Astrocyte (in vitro differentiated cells and primary cell): Measurements from ENCODE around the gene PLSCR2. TPM values are rescaled to one million over a fixed set of nuclear protein-coding genes. Genes with fewer than 3 reads are reported as not detected.
"Not testable (repeated sequence)": the region's sequence is repeated elsewhere in the genome, so short reads cannot be mapped to it uniquely, and the experiment has no call there.

Experiments
- DNase-seq: peaks from one replicate; pipeline ENCODE4 v3.0.0-alpha.2; 2010; ENCODE audit warnings: low read depth
- FAIRE-seq: peaks from 2 replicates; lab custom pipeline; 2011; peaks lifted over from hg19 to GRCh38; lab: Jason Lieb, UNC
- H2AFZ ChIP-seq: 2 replicates; pipeline ENCODE4 v1.6.0; 2012; ENCODE audit warnings: low read depth, low read length, inconsistent platforms
- H3K27ac ChIP-seq: 2 replicates; pipeline ENCODE4 v1.5.1; 2011; ENCODE audit warnings: low read depth, low read length, inconsistent platforms
- H3K27me3 ChIP-seq: 2 replicates; pipeline ENCODE4 v1.6.0; 2011; ENCODE audit warnings: low read length, inconsistent platforms; ENCODE audit not compliant: insufficient read depth
- H3K36me3 ChIP-seq: 2 replicates; pipeline ENCODE4 v1.5.1; 2011; ENCODE audit warnings: low read length, inconsistent platforms; ENCODE audit not compliant: insufficient read depth
- H3K4me1 ChIP-seq: 2 replicates; pipeline ENCODE4 v1.5.1; 2011; ENCODE audit warnings: low read length, inconsistent platforms; ENCODE audit not compliant: insufficient read depth
- H3K4me2 ChIP-seq: 2 replicates; pipeline ENCODE4 v1.6.0; 2012; ENCODE audit warnings: low read length, inconsistent platforms
- H3K4me3 ChIP-seq: 2 replicates; pipeline ENCODE4 v1.5.1; 2011; ENCODE audit warnings: low read depth, mild to moderate bottlenecking, low read length, inconsistent platforms; ENCODE audit not compliant: insufficient read depth
- H3K79me2 ChIP-seq: 2 replicates; pipeline ENCODE4 v1.6.0; 2012; ENCODE audit warnings: mild to moderate bottlenecking, low read length, inconsistent platforms; ENCODE audit not compliant: insufficient read depth
- H3K9ac ChIP-seq: 2 replicates; pipeline ENCODE4 v1.6.0; 2012; ENCODE audit warnings: mild to moderate bottlenecking, low read length, inconsistent platforms
- H3K9me3 ChIP-seq: 2 replicates; pipeline ENCODE4 v1.5.1; 2012; ENCODE audit warnings: low read depth, mild to moderate bottlenecking, low read length, inconsistent platforms; ENCODE audit not compliant: insufficient read depth
- H4K20me1 ChIP-seq: 2 replicates; pipeline ENCODE4 v1.6.0; 2012; ENCODE audit warnings: low read length, inconsistent platforms; ENCODE audit not compliant: insufficient read depth
- H3K27ac Mint-ChIP-seq: one replicate; pipeline ENCODE4 v1.8.0; 2021; ENCODE audit warnings: mild to moderate bottlenecking, mixed read lengths; ENCODE audit not compliant: unreplicated experiment
- H3K27me3 Mint-ChIP-seq: one replicate; pipeline ENCODE4 v1.8.0; 2021; ENCODE audit warnings: low read depth, mixed read lengths; ENCODE audit not compliant: unreplicated experiment
- H3K36me3 Mint-ChIP-seq: one replicate; pipeline ENCODE4 v1.8.0; 2021; ENCODE audit warnings: low read depth, mixed read lengths; ENCODE audit not compliant: unreplicated experiment
- H3K4me1 Mint-ChIP-seq: one replicate; pipeline ENCODE4 v1.8.0; 2021; ENCODE audit warnings: low read depth, mixed read lengths; ENCODE audit not compliant: unreplicated experiment
- H3K4me3 Mint-ChIP-seq: one replicate; pipeline ENCODE4 v1.8.0; 2021; ENCODE audit warnings: mild to moderate bottlenecking, moderate library complexity, mixed read lengths; ENCODE audit not compliant: unreplicated experiment
- H3K9me3 Mint-ChIP-seq: one replicate; pipeline ENCODE4 v1.8.0; 2021; ENCODE audit warnings: mild to moderate bottlenecking, mixed read lengths; ENCODE audit not compliant: unreplicated experiment
- EZH2 ChIP-seq: IDR thresholded peaks from 2 replicates; pipeline ENCODE4 v1.6.1; 2012; ENCODE audit warnings: mild to moderate bottlenecking, low read length, inconsistent platforms; ENCODE audit not compliant: insufficient read depth
- total RNA-seq: library from RNA; stranded (reverse); gene quantifications from 2 replicates; pipeline ENCODE4 v1.2.1, GENCODE V29; 2021
- TF ChIP-seq, protein P1 (sequence below): IDR thresholded peaks from 2 replicates; pipeline ENCODE4 v1.5.1; 2011; ENCODE audit warnings: low read depth, mild to moderate bottlenecking, inconsistent platforms, low read length, moderate library complexity; ENCODE audit not compliant: insufficient read depth

Gene PLSCR2
- total RNA-seq, 1 donor from 2014 or later: not detected

- no peak for TF ChIP-seq EZH2
- TF ChIP-seq, protein P1, sequence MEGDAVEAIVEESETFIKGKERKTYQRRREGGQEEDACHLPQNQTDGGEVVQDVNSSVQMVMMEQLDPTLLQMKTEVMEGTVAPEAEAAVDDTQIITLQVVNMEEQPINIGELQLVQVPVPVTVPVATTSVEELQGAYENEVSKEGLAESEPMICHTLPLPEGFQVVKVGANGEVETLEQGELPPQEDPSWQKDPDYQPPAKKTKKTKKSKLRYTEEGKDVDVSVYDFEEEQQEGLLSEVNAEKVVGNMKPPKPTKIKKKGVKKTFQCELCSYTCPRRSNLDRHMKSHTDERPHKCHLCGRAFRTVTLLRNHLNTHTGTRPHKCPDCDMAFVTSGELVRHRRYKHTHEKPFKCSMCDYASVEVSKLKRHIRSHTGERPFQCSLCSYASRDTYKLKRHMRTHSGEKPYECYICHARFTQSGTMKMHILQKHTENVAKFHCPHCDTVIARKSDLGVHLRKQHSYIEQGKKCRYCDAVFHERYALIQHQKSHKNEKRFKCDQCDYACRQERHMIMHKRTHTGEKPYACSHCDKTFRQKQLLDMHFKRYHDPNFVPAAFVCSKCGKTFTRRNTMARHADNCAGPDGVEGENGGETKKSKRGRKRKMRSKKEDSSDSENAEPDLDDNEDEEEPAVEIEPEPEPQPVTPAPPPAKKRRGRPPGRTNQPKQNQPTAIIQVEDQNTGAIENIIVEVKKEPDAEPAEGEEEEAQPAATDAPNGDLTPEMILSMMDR: no peak
- DNase-seq (peak; percentile 82), FAIRE-seq (peak; percentile 9)
- Histone ChIP-seq H3K36me3 (no peaks in the 10 kb centered on the region), H3K27me3 (no peaks in the 10 kb centered on the region), H3K9me3 (no peaks in the 10 kb centered on the region), H3K4me2 (peak overlapping the region; percentile 44), H3K4me1 (peaks cover 17% of the 10 kb centered on the region), H3K27ac (peak overlapping the region; percentile 39), H3K79me2 (no peaks in the 10 kb centered on the region), H4K20me1 (no peaks in the 10 kb centered on the region), H2AFZ (no peak overlapping the region), H3K9ac (no peak overlapping the region), H3K4me3 (no peak overlapping the region)
- no peak overlapping the region for H3K4me3 Mint-ChIP-seq
- H3K27ac Mint-ChIP-seq: peak overlapping the region; percentile 94
- peaks cover 27% of the 10 kb centered on the region for H3K4me1 Mint-ChIP-seq
- H3K27me3 Mint-ChIP-seq: no peaks in the 10 kb centered on the region
- H3K9me3 Mint-ChIP-seq: no peaks in the 10 kb centered on the region
- no peaks in the 10 kb centered on the region for H3K36me3 Mint-ChIP-seq
These were observed 47.3 kb downstream of the PLSCR2 start for GRCh38 chr3:146421819-146422759.

DNA sequence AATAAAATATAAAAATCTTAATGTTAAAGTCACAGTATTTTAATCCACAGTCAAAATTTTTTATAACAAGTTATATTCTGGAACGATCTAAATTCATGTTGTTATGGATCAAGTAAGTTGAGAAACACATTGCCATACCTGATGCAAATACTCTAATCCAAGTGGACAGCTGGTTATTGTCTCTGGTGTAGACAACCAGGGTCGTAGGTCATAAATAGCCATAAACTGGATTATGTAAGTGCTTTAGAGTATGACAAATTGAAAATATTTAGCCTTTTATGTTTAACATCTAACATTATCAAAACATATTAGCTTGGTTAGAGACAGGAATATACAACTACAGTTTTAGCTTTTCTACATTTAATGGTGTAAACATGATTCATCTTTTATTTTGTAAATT is 53.0 kb downstream of the PLSCR2 start:
- no peak for FAIRE-seq
- Histone ChIP-seq H3K4me2 (no peak overlapping the region), H3K27ac (no peak overlapping the region), H3K27me3 (no peaks in the 10 kb centered on the region), H3K4me3 (no peak overlapping the region), H3K9ac (no peak overlapping the region), H3K79me2 (no peaks in the 10 kb centered on the region), H4K20me1 (no peaks in the 10 kb centered on the region), H3K4me1 (peaks cover under 1% of the 10 kb centered on the region), H3K9me3 (peaks cover 3% of the 10 kb centered on the region), H2AFZ (no peak overlapping the region), H3K36me3 (no peaks in the 10 kb centered on the region)
- H3K9me3 Mint-ChIP-seq: peaks cover 10% of the 10 kb centered on the region
- H3K4me3 Mint-ChIP-seq: no peak overlapping the region
- H3K36me3 Mint-ChIP-seq: peaks cover 3% of the 10 kb centered on the region
- H3K27me3 Mint-ChIP-seq: no peaks in the 10 kb centered on the region
- TF ChIP-seq, protein P1: no peak
- no peak for TF ChIP-seq EZH2
- H3K4me1 Mint-ChIP-seq: peaks cover 7% of the 10 kb centered on the region
- no peak overlapping the region for H3K27ac Mint-ChIP-seq
- DNase-seq: no peak

- Histone ChIP-seq H3K4me2 (no peak overlapping the region), H4K20me1 (no peaks in the 10 kb centered on the region), H3K4me1 (no peaks in the 10 kb centered on the region), H2AFZ (no peak overlapping the region), H3K79me2 (no peaks in the 10 kb centered on the region), H3K27me3 (no peaks in the 10 kb centered on the region), H3K9me3 (peaks cover 3% of the 10 kb centered on the region), H3K27ac (no peak overlapping the region), H3K36me3 (no peaks in the 10 kb centered on the region), H3K4me3 (no peak overlapping the region), H3K9ac (no peak overlapping the region)
- no peak for FAIRE-seq
- H3K27me3 Mint-ChIP-seq: no peaks in the 10 kb centered on the region
- H3K4me1 Mint-ChIP-seq: peaks cover 1% of the 10 kb centered on the region
- H3K9me3 Mint-ChIP-seq: peaks cover 15% of the 10 kb centered on the region
- DNase-seq: no peak
- H3K4me3 Mint-ChIP-seq: no peak overlapping the region
- peaks cover 3% of the 10 kb centered on the region for H3K36me3 Mint-ChIP-seq
- peak overlapping the region; percentile 44 for H3K27ac Mint-ChIP-seq
- TF ChIP-seq EZH2: no peak
- TF ChIP-seq, protein P1: no peak
These were observed 55.4 kb downstream of the PLSCR2 start for GRCh38 chr3:146414010-146414409.

DNA sequence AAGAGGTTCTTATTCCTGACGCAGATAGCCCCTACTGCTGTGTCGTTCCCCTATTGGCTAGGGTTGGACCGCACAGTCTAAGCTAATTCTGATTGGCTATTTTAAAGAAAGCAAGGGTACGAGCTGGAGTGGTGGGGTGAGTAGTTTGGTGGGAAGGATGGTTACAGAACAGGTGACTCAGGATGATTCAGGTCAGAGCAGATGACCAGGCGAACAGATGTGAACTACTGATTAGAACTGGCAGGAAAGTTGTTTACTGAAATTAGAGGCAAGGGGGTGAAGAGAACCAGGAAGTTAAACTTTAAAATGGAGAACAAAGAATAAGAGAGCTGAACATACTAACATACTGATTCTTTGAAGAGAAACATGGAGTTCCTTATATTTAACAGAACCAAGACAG is 56.6 kb downstream of the PLSCR2 start:
- peaks cover 15% of the 10 kb centered on the region for H3K9me3 Mint-ChIP-seq
- H3K27ac Mint-ChIP-seq, H3K4me3 ChIP-seq, H4K20me1 ChIP-seq, H3K4me1 ChIP-seq, H3K4me3 Mint-ChIP-seq, H3K79me2 ChIP-seq, H3K9ac ChIP-seq, H3K4me1 Mint-ChIP-seq, H3K9me3 ChIP-seq, H3K27ac ChIP-seq, H3K36me3 ChIP-seq, H3K27me3 ChIP-seq, FAIRE-seq, DNase-seq, H3K36me3 Mint-ChIP-seq, H3K4me2 ChIP-seq, H2AFZ ChIP-seq, H3K27me3 Mint-ChIP-seq: not testable (repeated sequence)
